Panc1 (cell line): Measurements from ENCODE around the gene SHLD1. TPM values are rescaled to one million over a fixed set of nuclear protein-coding genes. Genes with fewer than 3 reads are reported as not detected.
A peak's percentile ranks its signal among the peaks of the same experiment; 100 is the strongest.

ENCODE experiments used
- ATAC-seq: fragments of 200-7000 bp; cut with Tn5 transposase; 2 replicates; pipeline ENCODE4 v1.9.1; 2020; ENCODE audit warnings: mild to moderate bottlenecking, moderate library complexity
- BruUV-seq: library from RNA; stranded (reverse); fragments of 400-500 nt; replicated peaks from 2 replicates; lab custom pipeline; 2021; lab: Mats Ljungman, UMichigan
- CTCF ChIA-PET: fragments of 300-600 bp; sonication (Branson Sonifier 250); formaldehyde crosslinking; loops from one replicate; lab custom pipeline; 2022; ENCODE audit warnings: antibody characterized with exemption; lab: Charles Lee
- POLR2A ChIA-PET: fragments of 300-600 bp; sonication (Branson Sonifier 250); formaldehyde crosslinking; loops from one replicate; lab custom pipeline; 2022; ENCODE audit warnings: antibody characterized with exemption; lab: Charles Lee
- DNase-seq: peaks from one replicate; pipeline ENCODE4 v3.0.0-alpha.2; 2010; ENCODE audit warnings: low read depth, low spot score
- H3K27ac ChIP-seq: 2 replicates; pipeline ENCODE4 v1.5.1; 2011; ENCODE audit warnings: mild to moderate bottlenecking, low read length, inconsistent platforms
- H3K27me3 ChIP-seq: fragments of 200-500 bp; sonication (Bioruptor generic); 2 replicates; pipeline ENCODE4 v1.6.0; 2014; ENCODE audit warnings: low read length, inconsistent platforms; ENCODE audit not compliant: control insufficient read depth, insufficient read depth
- H3K36me3 ChIP-seq: fragments of 200-500 bp; sonication (Bioruptor generic); 2 replicates; pipeline ENCODE4 v1.5.1; 2014; ENCODE audit warnings: inconsistent platforms, mild to moderate bottlenecking, low read length, moderate library complexity; ENCODE audit not compliant: control insufficient read depth, insufficient read depth
- H3K4me1 ChIP-seq: 2 replicates; pipeline ENCODE4 v1.5.1; 2011; ENCODE audit warnings: inconsistent platforms, mild to moderate bottlenecking, low read length, moderate library complexity; ENCODE audit not compliant: control insufficient read depth, insufficient read depth
- H3K4me3 ChIP-seq, 2 experiments: 2 replicates each; pipeline ENCODE4 v1.5.1; 2011 to 2012; ENCODE audit warnings: low read depth in 2 of 2, low read length in 2 of 2, mild to moderate bottlenecking in 2 of 2, inconsistent platforms in 1 of 2, moderate library complexity in 1 of 2
- H3K9me3 ChIP-seq: fragments of 200-500 bp; sonication (Bioruptor generic); 2 replicates; pipeline ENCODE4 v1.5.1; 2014; ENCODE audit warnings: low read depth, mild to moderate bottlenecking, inconsistent platforms, low read length, moderate library complexity; ENCODE audit not compliant: control insufficient read depth, insufficient read depth
- POLR2AphosphoS5 ChIP-seq: IDR thresholded peaks from 2 replicates; pipeline ENCODE4 v1.6.1; 2012; ENCODE audit warnings: mild to moderate bottlenecking, low read depth, low read length, moderate library complexity
- SIN3A ChIP-seq: IDR thresholded peaks from 2 replicates; pipeline ENCODE4 v1.6.1; 2012; ENCODE audit warnings: low read depth, mild to moderate bottlenecking, low read length, moderate library complexity, borderline replicate concordance; ENCODE audit not compliant: insufficient read depth
- TCF7L2 ChIP-seq: IDR thresholded peaks from 2 replicates; pipeline ENCODE4 v1.6.1; 2011; ENCODE audit warnings: mild to moderate bottlenecking, low read depth, low read length, inconsistent platforms
- in situ Hi-C: cut with HindIII; loops from 2 replicates; pipeline ENCODE4 v1.10.0; 2016; ENCODE audit warnings: low sequenced_read_pairs, low pct_unique_long_range_greater_than_20kb
- intact Hi-C: fragments of 100-400 bp; cut with micrococcal nuclease; formaldehyde crosslinking; loops from one replicate; pipeline ENCODE4 v1.10.0; 2022; ENCODE audit not compliant: unreplicated experiment
- total RNA-seq: library from RNA; stranded (reverse); gene quantifications from one replicate; pipeline ENCODE4 v1.2.1, GENCODE V29; 2021; ENCODE audit not compliant: unreplicated experiment
- TF ChIP-seq, protein P1 (sequence below), 2 experiments: IDR thresholded peaks; 2 replicates each; pipeline ENCODE4 v1.6.1; 2011 to 2012; ENCODE audit warnings: low read depth in 2 of 2, control low read depth in 1 of 2, low read length in 1 of 2, mild to moderate bottlenecking in 1 of 2, moderate library complexity in 1 of 2; ENCODE audit not compliant: insufficient read depth in 1 of 2
- TF ChIP-seq, protein P2 (sequence below): fragments of 450-650 bp; IDR thresholded peaks from 2 replicates; pipeline ENCODE4 v1.5.1; 2017; ENCODE audit warnings: mild to moderate bottlenecking

Gene SHLD1
- total RNA-seq, 1 experiment from 2014 or later: 4.3 TPM

DNA sequence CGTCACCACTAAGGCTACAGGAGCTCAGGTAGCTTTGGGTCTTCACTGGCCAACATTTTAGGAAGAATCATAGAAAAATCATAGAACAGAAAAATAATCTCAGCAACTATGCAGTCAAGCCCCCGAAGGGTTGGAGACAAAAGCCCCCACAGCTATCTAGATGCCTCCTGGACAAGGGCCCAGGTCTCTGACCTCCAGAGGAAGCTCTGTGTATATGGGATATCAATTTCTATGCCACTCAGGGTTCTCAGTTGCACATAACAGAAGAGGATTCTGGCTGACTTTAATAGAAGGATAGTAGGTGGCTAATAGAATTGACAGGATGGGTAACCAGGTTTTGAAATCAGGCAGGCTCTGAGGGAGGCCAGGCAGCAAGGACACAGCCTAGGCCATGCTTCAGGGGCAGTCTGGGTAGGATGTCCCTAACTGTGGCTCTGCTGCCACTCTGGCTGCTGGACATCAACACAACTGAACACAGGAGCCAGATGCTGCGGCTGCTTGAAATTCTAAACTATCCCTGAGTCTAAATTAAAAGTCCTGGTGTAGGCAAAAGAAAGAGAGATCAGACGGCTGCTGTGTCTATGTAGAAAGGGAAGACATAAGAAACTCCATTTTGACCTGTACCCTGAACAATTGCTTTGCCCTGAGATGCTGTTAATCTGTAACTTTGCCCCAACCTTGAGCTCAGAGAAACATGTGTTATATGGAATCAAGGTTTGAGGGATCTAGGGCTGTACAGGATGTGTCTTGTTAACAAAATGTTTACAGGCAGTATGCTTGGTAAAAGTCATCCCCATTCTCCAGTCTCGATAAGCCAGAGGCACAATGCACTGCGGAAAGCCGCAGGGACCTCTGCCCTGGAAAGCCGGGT lies 134.5 kb downstream of the SHLD1 start:
- Histone ChIP-seq H3K36me3 (no peaks in the 10 kb centered on the region), H3K4me3 (no peak overlapping the region), H3K27me3 (peaks cover 10% of the 10 kb centered on the region; the same call in 1 of the 2 replicates), H3K27ac (no peak overlapping the region), H3K9me3 (no peaks in the 10 kb centered on the region), H3K4me1 (no peaks in the 10 kb centered on the region)
- ChIA-PET POLR2A (no interaction called here), CTCF (no interaction called here)
- TF ChIP-seq TCF7L2 (no peak), POLR2AphosphoS5 (no peak), SIN3A (no peak)
- TF ChIP-seq, protein P1, sequence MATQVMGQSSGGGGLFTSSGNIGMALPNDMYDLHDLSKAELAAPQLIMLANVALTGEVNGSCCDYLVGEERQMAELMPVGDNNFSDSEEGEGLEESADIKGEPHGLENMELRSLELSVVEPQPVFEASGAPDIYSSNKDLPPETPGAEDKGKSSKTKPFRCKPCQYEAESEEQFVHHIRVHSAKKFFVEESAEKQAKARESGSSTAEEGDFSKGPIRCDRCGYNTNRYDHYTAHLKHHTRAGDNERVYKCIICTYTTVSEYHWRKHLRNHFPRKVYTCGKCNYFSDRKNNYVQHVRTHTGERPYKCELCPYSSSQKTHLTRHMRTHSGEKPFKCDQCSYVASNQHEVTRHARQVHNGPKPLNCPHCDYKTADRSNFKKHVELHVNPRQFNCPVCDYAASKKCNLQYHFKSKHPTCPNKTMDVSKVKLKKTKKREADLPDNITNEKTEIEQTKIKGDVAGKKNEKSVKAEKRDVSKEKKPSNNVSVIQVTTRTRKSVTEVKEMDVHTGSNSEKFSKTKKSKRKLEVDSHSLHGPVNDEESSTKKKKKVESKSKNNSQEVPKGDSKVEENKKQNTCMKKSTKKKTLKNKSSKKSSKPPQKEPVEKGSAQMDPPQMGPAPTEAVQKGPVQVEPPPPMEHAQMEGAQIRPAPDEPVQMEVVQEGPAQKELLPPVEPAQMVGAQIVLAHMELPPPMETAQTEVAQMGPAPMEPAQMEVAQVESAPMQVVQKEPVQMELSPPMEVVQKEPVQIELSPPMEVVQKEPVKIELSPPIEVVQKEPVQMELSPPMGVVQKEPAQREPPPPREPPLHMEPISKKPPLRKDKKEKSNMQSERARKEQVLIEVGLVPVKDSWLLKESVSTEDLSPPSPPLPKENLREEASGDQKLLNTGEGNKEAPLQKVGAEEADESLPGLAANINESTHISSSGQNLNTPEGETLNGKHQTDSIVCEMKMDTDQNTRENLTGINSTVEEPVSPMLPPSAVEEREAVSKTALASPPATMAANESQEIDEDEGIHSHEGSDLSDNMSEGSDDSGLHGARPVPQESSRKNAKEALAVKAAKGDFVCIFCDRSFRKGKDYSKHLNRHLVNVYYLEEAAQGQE (IDR thresholded peaks at IDR 0.05; ENCODE audit: insufficient read depth in 1 of 2, low read depth in 2 of 2, low read length in 1 of 2): no peak
- TF ChIP-seq, protein P2, sequence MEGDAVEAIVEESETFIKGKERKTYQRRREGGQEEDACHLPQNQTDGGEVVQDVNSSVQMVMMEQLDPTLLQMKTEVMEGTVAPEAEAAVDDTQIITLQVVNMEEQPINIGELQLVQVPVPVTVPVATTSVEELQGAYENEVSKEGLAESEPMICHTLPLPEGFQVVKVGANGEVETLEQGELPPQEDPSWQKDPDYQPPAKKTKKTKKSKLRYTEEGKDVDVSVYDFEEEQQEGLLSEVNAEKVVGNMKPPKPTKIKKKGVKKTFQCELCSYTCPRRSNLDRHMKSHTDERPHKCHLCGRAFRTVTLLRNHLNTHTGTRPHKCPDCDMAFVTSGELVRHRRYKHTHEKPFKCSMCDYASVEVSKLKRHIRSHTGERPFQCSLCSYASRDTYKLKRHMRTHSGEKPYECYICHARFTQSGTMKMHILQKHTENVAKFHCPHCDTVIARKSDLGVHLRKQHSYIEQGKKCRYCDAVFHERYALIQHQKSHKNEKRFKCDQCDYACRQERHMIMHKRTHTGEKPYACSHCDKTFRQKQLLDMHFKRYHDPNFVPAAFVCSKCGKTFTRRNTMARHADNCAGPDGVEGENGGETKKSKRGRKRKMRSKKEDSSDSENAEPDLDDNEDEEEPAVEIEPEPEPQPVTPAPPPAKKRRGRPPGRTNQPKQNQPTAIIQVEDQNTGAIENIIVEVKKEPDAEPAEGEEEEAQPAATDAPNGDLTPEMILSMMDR: no peak
- no peak for DNase-seq
- in situ Hi-C loops (no loop called here), intact Hi-C loops (no loop called here)
- no TSS peak for BruUV-seq
- no peak for ATAC-seq

DNA sequence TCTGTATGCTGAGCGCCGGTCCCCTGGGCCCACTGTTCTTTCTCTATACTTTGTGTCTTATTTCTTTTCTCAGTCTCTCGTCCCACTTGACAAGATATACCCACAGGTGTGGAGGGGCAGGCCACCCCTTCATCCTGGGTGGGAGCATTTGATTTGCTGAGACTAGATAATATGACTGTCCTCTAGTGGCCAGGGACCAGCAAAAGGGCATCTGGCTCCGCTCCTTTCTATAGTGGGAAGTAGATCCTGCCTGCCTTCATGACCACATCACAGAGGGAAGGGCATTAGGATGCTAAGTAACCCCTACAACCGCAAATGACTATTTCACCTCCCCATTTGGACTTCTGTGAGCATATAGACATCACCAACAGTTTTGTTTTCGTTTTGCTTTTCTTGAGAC lies 135.7 kb downstream of the SHLD1 start:
- Histone ChIP-seq H3K27me3 (peaks cover 6% of the 10 kb centered on the region; the same call in 1 of the 2 replicates), H3K4me3 (no peak overlapping the region), H3K36me3 (no peaks in the 10 kb centered on the region), H3K27ac (no peak overlapping the region), H3K4me1 (no peaks in the 10 kb centered on the region), H3K9me3 (no peaks in the 10 kb centered on the region)
- TF ChIP-seq, protein P2: peak; percentile 5; the same call in 1 of the 2 replicates
- no peak for TF ChIP-seq SIN3A
- in situ Hi-C loops: no loop called here
- ATAC-seq: no peak
- POLR2A ChIA-PET: no interaction called here
- CTCF ChIA-PET: no interaction called here
- BruUV-seq: no TSS peak
- intact Hi-C loops: no loop called here
- DNase-seq: no peak
